OCI-LY7 (cell line): ENCODE data around the gene PADI4.

Source experiments
- EZH2phosphoT487 ChIP-seq: fragments of 200-600 bp; sonication (generic); IDR thresholded peaks from 2 replicates; pipeline ENCODE4 v1.6.1; 2018; ENCODE audit warnings: low read depth, borderline replicate concordance, mild to moderate bottlenecking, mixed run types, antibody characterized with exemption, low read length, moderate library complexity, mixed read lengths
- TF ChIP-seq, protein P1 (sequence below): fragments of 200-600 bp; sonication (generic); conservative IDR thresholded peaks from 2 replicates; pipeline ENCODE4 v1.5.1; 2014; ENCODE audit warnings: mild to moderate bottlenecking, antibody characterized with exemption, low read length, moderate library complexity, mixed read lengths

DNA sequence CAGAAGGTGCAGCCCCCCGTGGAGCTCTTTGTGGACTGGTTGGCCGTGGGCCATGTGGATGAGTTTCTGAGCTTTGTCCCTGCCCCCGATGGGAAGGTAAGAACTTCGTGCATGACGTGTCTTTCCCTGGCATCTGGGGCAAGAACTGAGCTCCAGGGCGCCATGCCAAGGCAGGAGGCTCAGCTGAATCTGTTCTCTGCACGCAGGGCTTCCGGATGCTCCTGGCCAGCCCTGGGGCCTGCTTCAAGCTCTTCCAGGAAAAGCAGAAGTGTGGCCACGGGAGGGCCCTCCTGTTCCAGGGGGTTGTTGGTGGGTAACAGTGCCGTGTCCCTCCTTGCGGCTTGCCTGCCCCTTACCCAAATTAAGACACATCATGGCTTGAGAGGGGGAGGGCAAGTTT lies 31.4 kb upstream of the PADI4 start:
- TF ChIP-seq, protein P1, sequence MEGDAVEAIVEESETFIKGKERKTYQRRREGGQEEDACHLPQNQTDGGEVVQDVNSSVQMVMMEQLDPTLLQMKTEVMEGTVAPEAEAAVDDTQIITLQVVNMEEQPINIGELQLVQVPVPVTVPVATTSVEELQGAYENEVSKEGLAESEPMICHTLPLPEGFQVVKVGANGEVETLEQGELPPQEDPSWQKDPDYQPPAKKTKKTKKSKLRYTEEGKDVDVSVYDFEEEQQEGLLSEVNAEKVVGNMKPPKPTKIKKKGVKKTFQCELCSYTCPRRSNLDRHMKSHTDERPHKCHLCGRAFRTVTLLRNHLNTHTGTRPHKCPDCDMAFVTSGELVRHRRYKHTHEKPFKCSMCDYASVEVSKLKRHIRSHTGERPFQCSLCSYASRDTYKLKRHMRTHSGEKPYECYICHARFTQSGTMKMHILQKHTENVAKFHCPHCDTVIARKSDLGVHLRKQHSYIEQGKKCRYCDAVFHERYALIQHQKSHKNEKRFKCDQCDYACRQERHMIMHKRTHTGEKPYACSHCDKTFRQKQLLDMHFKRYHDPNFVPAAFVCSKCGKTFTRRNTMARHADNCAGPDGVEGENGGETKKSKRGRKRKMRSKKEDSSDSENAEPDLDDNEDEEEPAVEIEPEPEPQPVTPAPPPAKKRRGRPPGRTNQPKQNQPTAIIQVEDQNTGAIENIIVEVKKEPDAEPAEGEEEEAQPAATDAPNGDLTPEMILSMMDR, result no peak
- no peak for TF ChIP-seq EZH2phosphoT487
